ENCODE measurements around the gene TPMT. TPM values are rescaled to one million over a fixed set of nuclear protein-coding genes. Genes with fewer than 3 reads are reported as not detected.

The TPMT gene
- total and polyA plus RNA-seq, 2 donors from 2014 or later = 21.8 to 67.8 TPM

DNA sequence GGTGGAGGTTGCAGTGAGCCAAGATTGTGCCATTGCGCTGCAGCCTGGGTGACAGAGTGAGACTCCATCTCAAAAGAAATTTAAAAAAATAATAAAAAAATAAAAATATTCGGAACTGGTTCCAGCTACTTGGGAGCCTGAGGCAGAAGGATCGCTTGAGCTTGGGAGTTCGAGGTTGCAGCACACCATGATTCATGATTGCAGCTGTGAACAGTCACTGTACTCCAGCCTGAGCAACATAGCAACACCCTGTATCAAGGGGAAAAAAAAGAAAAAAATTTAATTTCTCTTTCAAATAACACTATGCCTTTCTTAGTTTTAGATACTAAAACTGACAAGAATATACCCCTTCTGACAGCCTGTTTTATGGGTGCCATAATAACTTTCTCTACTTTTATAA, 10.9 kb upstream of the TPMT start:
- Histone ChIP-seq H3K36me3 (ENCODE audit: control insufficient read depth in 2 of 3, insufficient read depth in 3 of 3, low read length in 3 of 3) (peaks cover 6 to 16% (median 8%) of the 10 kb centered on the region in 3 donors), H3K4me1 (ENCODE audit: control insufficient read depth in 2 of 3, insufficient read depth in 2 of 3, low read depth in 1 of 3, low read length in 3 of 3) (no peaks in the 10 kb centered on the region), H3K4me3 (ENCODE audit: low read length in 3 of 3) (no peak overlapping the region), H3K9ac (ENCODE audit: low read length in 3 of 3) (no peak overlapping the region), H3K27me3 (ENCODE audit: control insufficient read depth, insufficient read depth, low read length) (no peaks in the 10 kb centered on the region), H3K9me3 (ENCODE audit: control insufficient read depth in 2 of 3, insufficient read depth in 1 of 3, low read length in 3 of 3) (peaks cover 0 to 2% (median 0%) of the 10 kb centered on the region in 3 donors), H3K27ac (ENCODE audit: low read depth in 2 of 2, low read length in 2 of 2) (no peak overlapping the region)
- DNase-seq (no peak), FAIRE-seq (no peak)
- intact Hi-C loops (cut with DNase I) = no loop called here
- TF ChIP-seq, protein P1, sequence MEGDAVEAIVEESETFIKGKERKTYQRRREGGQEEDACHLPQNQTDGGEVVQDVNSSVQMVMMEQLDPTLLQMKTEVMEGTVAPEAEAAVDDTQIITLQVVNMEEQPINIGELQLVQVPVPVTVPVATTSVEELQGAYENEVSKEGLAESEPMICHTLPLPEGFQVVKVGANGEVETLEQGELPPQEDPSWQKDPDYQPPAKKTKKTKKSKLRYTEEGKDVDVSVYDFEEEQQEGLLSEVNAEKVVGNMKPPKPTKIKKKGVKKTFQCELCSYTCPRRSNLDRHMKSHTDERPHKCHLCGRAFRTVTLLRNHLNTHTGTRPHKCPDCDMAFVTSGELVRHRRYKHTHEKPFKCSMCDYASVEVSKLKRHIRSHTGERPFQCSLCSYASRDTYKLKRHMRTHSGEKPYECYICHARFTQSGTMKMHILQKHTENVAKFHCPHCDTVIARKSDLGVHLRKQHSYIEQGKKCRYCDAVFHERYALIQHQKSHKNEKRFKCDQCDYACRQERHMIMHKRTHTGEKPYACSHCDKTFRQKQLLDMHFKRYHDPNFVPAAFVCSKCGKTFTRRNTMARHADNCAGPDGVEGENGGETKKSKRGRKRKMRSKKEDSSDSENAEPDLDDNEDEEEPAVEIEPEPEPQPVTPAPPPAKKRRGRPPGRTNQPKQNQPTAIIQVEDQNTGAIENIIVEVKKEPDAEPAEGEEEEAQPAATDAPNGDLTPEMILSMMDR (IDR thresholded peaks at IDR 0.05; ENCODE audit: borderline replicate concordance, extremely low read depth, insufficient read depth) = no peak

DNA sequence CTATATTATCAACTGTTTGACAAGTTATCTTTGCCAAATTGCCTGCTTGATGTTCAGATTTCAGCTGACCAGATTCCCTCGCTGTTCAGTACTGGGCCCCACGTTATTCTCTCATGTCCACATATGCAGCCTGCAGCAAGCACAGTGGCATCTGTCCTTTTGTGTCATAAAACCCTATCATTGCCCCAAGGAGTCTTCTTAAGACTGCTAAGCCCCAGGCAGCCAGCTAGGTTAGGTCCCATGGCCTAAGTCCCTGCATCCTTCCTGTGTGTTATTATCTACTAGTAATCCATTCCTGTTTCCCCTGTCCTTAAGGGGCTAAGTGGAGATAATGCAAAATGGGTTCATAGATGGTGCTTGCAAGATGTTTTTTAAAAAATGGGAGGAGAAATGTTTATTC, 7.5 kb upstream of the TPMT start:
- Histone ChIP-seq H3K4me3 (ENCODE audit: low read length in 3 of 3) (no peak overlapping the region), H3K27me3 (ENCODE audit: control insufficient read depth, insufficient read depth, low read length) (no peaks in the 10 kb centered on the region), H3K9ac (ENCODE audit: low read length in 3 of 3) (no peak overlapping the region), H3K36me3 (ENCODE audit: control insufficient read depth in 2 of 3, insufficient read depth in 3 of 3, low read length in 3 of 3) (peaks cover 6 to 10% (median 8%) of the 10 kb centered on the region in 3 donors), H3K4me1 (ENCODE audit: control insufficient read depth in 2 of 3, insufficient read depth in 2 of 3, low read depth in 1 of 3, low read length in 3 of 3) (no peaks in the 10 kb centered on the region), H3K9me3 (ENCODE audit: control insufficient read depth in 2 of 3, insufficient read depth in 1 of 3, low read length in 3 of 3) (no peaks in the 10 kb centered on the region), H3K27ac (ENCODE audit: low read depth in 2 of 2, low read length in 2 of 2) (no peak overlapping the region)
- intact Hi-C loops (cut with DNase I) = no loop called here
- no peak for FAIRE-seq
- TF ChIP-seq, protein P1 (IDR thresholded peaks at IDR 0.05; ENCODE audit: borderline replicate concordance, extremely low read depth, insufficient read depth) = no peak
- DNase-seq = no peak

DNA sequence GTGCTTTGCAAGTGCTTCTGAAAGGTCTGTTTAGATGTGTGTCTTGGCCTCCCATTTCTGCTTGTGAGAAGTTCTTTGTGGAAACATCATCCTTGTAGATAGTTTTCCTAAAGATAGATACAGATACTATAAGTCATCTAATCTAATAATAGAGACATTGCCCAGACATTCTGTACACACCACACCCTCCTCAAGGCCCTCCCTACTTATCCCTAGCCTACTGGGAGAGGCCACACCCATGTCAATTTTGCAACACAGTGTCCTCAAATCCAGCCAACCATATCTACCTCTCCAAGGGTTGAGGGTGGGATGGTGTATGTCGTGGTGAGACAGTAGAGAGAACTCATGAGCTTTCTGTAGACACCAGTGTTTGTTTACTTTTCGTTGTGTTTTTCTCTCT, 6.6 kb upstream of the TPMT start:
- DNase-seq = no peak
- intact Hi-C loops (cut with DNase I) = no loop called here
- Histone ChIP-seq H3K27me3 (ENCODE audit: control insufficient read depth, insufficient read depth, low read length) (no peaks in the 10 kb centered on the region), H3K27ac (ENCODE audit: low read depth in 2 of 2, low read length in 2 of 2) (no peak overlapping the region), H3K9me3 (ENCODE audit: control insufficient read depth in 2 of 3, insufficient read depth in 1 of 3, low read length in 3 of 3) (no peaks in the 10 kb centered on the region), H3K4me3 (ENCODE audit: low read length in 3 of 3) (no peak overlapping the region), H3K36me3 (ENCODE audit: control insufficient read depth in 2 of 3, insufficient read depth in 3 of 3, low read length in 3 of 3) (peaks cover 6 to 10% (median 8%) of the 10 kb centered on the region in 3 donors), H3K4me1 (ENCODE audit: control insufficient read depth in 2 of 3, insufficient read depth in 2 of 3, low read depth in 1 of 3, low read length in 3 of 3) (no peaks in the 10 kb centered on the region), H3K9ac (ENCODE audit: low read length in 3 of 3) (no peak overlapping the region)
- no peak for FAIRE-seq
- TF ChIP-seq, protein P1 (IDR thresholded peaks at IDR 0.05; ENCODE audit: borderline replicate concordance, extremely low read depth, insufficient read depth) = no peak

DNA sequence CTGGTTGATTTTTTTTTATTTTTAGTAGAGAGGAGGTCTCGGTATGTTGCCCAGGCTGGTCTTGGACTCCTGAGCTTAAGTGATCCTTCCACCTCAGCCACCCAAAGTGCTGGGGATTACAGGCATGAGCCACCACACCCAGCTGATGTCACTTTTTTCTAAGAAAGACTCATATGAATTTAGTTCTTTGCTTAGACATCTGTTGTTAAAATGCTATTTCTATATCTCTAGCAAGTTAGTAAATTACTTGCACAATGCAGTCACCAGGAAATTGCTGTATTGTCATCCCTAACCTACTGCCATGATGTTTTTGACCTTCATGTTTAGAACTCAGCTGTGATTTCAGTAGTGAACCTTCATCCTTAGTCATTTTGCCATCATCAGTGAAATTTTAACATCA, 6.0 kb upstream of the TPMT start:
- no peaks in the 10 kb centered on the region for H3K9me3 ChIP-seq (ENCODE audit: control insufficient read depth in 2 of 3, insufficient read depth in 1 of 3, low read length in 3 of 3)
- H3K4me3 ChIP-seq (ENCODE audit: low read length in 3 of 3) = no peak overlapping the region
- TF ChIP-seq, protein P1 (IDR thresholded peaks at IDR 0.05; ENCODE audit: borderline replicate concordance, extremely low read depth, insufficient read depth) = no peak
- H3K27ac ChIP-seq (ENCODE audit: low read depth in 2 of 2, low read length in 2 of 2) = no peak overlapping the region
- no peak for DNase-seq
- intact Hi-C loops (cut with DNase I) = no loop called here
- no peak overlapping the region for H3K9ac ChIP-seq (ENCODE audit: low read length in 3 of 3)
- H3K27me3 ChIP-seq (ENCODE audit: control insufficient read depth, insufficient read depth, low read length) = no peaks in the 10 kb centered on the region
- peaks cover 6 to 10% (median 8%) of the 10 kb centered on the region in 3 donors for H3K36me3 ChIP-seq (ENCODE audit: control insufficient read depth in 2 of 3, insufficient read depth in 3 of 3, low read length in 3 of 3)
- H3K4me1 ChIP-seq (ENCODE audit: control insufficient read depth in 2 of 3, insufficient read depth in 2 of 3, low read depth in 1 of 3, low read length in 3 of 3) = peaks cover 0 to 3% (median 2%) of the 10 kb centered on the region in 3 donors
- no peak for FAIRE-seq
